ENCODE measurements around the gene OR6B1.
"Not testable (repeated sequence)": the region's sequence is repeated elsewhere in the genome, so short reads cannot be mapped to it uniquely, and the experiment has no call there.

Gene OR6B1

DNA sequence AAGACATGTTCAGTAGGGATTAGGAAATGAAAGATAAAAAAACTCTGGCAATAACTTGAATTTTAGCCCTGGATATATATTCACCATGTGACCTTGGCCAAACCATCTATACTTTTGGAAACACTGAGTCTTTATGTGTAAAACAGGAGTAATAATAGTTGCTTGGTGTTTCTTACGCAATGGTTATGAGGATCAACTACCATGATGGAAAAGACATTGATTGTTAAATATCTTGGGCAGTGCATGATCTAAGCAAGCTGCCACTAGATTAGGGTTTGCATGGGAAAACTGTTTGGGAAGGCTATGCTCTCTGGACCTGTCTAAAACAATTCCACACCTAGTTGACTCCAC, 6.5 kb downstream of the OR6B1 start:
- no peak for DNase-seq

DNA sequence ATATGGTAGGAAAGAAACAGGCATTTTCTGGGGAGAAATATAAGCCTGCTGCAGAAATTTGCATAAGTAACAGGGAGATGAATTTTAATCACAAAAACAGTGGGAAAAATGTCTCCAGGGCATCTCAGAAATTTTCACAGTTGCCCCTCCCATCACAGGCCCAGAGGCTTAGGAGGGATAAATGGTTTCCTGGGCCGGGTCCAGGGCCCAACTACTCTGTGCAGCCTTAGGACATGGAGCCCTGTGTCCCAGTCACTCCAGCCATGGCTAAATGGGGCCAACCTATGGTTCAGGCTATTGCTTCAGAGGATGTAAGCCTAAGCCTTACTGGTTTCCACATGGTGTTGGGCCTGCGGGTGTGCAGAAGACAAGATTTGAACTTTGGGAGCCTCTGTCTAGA, 9.2 kb downstream of the OR6B1 start:
- DNase-seq, result no peak

DNA sequence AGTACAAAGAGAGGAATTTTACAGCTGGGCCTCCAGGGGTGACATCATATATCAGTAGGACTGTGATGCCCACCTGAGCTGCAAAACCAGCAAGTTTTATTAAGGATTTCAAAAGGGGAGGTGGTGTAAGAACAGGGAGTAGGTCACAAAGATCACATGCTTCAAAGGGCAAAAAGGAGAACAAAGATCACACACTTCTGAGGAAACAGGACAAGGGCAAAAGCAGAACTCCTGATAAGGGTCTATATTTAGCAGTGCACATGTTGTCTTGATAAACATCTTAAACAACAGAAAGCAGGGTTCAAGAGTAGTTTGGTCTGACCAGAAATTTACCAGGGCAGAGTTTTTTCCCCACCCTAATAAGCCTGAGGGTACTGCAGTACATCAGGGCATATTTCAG, 9.9 kb downstream of the OR6B1 start:
- not testable (repeated sequence) for DNase-seq

DNA sequence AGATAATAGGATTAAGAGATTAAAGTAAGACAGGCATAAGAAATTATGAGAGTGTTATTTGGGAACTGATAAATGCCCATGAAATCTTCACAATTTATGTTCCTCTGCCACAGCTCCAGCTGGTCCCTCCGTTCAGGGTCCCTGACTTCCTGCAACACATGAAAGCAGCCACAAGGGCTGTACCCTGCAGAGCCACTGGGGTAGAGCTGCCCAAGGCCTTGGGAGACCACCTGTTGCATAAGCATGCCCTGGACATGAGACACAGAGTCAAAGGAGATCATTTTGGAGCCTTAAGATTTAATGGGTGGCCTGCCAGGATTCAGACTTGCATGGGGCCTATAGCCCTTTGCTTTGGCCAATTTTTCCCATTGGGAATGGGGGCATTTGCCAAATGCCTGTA, 10.7 kb downstream of the OR6B1 start:
- not testable (repeated sequence) for DNase-seq

DNA sequence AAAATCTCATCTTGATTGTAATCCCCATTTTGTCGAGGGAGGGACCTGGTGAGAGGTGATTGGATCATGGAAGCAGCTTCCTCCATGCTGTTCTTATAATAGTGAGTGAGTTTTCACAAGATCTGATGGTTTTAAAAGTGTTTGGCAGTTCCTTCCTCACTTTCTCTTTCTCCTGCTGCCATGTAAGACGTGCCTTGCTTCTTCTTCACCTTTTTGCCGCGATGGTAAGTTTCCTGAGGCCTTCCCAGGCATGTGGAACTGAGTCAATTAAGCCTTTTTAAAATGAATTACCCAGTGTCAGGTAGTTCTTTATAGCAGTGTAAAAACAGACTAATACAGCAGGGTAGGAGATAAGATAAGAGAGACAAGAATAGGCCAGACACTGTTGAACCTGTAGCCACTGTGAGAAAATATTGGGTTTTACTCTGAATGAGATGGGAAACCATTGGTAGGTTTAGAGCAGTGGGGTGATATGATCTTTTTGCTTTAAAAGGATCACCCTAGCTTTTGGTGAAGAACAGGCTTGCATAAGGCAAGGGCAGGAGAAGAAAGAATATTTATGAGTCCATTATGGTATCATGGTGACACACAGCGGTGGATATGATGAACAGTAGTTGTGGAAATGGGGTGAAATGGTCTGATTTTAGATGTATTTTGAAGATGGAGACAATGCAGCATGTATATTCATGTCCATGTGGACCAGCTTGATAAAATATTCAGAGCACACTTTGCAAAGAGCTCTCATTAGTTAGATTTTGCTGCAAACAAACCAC, 11.5 kb downstream of the OR6B1 start:
- no peak for DNase-seq

DNA sequence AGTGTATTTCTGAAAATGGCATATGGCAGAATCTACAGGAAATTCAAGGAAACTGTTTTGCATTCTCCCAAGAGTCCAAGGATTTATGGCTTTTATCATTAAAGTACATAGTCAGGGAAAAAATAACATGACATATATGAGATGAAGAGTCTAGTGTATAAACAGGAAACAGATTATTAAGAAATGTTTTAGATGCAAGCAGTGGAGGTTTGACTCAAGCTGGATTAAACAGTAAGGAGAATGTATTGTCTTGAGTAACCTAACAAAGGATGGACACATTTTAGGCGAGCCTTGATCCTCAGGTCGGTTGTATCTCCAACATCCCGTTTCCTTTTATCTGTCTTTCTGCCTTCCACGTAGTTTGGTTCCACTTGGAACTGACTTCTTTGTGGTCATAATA, 17.9 kb downstream of the OR6B1 start:
- no peak for DNase-seq

DNA sequence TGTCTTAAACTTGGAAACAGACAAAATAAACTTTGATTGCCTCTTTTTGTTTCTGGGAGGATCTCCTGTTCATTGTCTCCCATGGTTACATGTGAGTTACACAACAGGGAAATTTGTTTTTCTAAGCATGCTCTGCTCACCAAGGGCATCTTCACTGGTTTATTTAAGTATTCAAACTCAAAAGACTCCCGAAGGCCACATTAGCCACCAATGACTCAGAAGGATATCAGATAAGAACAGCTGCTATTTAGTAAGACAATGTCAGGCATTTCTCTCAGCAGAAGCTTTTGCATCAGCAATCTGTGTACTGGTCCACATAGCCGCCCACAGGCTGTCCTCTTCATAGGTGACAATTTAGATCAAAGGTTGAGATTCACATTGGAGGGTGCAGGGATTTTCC, 19.3 kb downstream of the OR6B1 start:
- DNase-seq, result peak; percentile 87

DNA sequence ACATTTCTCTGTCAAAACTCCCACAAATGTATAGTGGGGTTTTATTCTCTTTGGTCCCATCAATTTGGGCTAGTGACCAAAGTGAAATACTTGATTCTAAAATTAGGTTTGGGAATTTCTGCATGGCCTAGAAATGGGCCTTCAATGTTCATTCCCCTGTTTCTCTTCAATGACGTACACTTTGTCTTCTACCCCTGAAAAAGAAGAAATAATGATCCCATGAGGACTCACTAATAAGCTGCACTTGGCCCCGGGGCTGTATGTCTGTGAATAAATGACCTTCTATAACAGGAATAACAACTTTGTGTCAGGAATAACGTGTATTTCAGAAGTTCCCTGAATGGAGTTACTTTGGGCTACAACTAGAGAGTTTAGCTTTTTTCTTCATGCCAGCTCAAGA, 20.2 kb downstream of the OR6B1 start:
- DNase-seq, result no peak

DNA sequence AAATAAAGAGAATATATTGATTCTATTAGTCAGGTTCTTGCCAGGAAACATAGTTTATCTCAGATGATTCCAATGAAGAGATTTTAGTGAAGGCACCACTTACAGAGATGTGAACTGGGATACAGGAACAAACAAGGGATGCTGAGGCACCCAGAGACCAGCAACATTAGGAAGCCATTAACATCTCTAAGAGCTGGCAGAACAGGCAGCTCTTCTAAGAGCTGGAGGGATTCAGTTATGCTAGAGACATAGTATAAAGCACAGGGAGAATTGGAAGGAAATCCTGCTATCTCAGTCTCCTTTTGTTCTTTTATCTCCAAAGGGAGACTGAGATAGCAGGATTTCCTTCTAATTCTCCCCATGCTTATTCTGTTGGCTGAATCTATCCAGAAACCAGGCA, 22.0 kb downstream of the OR6B1 start:
- DNase-seq, result no peak

DNA sequence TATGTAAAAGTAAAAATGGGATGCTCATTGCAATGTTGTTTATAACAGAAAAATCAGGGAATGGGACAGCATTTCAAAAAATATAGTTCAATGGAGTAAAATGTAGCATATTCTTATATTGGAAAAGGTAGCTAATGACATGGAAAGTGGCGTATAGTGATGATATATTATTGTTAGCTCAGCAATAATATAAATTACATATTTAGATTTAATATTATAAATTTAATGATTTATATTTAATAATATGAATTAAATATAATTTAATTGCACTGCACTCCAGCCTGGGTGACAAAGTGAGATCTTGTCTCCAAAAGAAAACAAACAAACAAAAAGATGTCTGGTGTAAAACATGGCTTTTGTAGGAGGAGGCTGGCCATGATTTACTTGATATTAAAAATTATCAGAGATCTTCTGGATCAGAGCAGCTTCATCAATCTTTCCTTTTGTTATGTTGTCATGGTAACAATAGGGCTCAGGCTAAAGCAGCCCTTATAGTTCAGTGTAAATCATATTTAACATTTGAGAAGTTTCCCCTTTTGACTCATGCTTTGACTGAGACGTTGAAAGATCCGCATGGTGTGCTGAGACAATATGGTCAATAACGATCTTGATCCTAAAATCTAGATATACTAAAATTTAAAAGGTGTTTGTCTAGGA, 23.2 kb downstream of the OR6B1 start:
- DNase-seq, result no peak

DNA sequence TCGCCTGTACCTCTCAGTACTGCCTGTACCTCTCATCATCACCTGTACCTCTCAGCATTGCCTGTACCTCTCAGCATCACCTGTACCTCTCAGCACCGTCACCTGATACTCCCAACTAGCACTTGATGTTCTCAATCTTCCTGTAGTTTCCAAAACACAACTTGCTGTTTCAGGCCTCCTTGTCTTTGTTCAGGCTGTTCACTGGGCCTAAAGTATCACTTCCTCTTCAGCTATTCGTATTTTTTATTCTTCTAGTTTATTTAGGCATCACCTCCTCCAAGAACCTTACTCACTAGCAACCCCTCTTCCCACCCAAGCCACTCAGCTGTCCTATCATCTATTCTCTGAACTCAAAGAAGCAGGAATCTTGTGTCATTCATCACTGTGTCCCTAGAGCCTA, 24.1 kb downstream of the OR6B1 start:
- no peak for DNase-seq

DNA sequence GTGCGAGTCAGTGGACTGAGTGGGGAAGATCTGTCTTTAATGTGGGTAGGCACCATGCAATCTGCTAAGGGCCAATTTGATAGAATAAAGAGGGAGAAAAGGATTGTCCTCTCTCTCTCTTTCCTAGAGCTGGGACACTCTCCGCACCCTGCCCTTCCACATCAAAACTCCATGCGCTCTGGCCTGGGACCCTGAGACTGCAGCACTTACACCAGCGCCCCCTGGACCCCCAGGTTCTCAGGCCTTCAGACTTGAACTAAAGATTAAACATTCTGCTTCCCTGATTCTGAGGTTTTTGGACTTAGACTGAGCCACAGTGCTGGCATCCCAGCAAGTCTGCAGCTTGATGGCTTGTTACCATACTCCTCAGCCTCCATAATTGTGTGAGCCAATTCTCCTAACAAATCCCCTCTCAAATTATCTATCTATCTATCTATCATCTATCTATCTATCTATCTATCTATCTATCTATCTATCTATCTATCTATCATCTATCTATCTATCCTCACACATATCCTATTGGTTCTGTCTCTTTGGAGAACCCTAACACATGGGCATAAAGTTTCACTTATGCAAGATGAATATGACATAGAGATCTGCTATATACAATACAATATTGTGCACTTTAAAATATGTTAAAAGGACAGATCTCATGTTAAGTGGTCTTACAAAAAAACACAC, 26.2 kb downstream of the OR6B1 start:
- DNase-seq, result no peak

DNA sequence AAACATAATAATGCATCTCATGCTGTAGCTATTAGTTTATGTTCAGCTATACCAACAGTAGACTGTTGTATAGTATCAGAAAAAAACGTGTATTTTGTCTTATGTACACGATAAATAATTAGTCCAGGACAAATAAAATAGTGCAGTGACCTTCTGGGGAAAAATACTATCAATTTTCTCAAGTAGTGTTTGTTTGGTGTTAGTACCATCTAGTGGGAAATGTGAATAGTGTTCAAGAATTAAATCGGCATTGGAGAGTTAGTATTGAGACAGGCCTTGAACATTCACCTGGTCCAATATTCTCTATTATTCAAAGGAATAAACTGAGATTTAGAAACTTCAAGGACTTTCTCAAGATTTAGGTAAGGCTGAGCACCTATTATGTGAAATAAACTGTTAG, 26.9 kb downstream of the OR6B1 start:
- DNase-seq, result peak; percentile 11

DNA sequence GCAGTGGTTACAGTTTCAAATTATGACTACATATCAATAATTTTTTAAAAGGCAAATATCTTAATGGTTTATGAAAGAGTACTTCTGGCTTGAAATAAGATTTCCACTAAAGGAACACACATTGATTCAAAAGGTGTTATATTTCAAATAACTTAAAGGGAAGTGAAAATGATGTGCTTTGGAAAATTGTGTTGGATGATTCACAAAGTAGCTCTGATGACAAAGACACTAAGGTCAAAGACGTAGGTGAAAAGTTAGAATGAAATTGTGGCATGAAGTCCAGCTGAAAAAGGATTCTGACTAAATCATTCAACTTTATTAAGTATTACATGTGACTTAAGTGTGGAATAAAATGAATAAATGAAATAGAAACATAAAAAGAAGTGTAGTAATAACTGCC, 27.9 kb downstream of the OR6B1 start:
- no peak for DNase-seq

DNA sequence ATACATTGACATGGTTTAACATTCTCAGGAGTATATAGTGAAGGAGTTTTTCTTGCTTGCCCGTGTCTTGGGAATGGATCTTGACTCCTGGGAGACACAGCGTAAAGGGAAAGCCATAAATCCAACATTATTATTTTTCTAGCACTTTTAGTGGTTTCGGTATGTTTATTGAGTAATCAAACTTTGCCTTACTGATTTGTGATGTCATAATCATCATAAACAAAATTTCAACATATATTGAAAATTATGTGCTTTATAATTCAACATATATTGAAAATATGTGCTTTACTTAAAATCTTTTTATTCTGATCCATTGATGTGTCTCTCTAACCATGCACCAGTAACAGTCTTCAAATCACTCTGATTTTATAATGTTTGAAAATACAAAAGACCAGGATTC, 28.4 kb downstream of the OR6B1 start:
- DNase-seq, result no peak

DNA sequence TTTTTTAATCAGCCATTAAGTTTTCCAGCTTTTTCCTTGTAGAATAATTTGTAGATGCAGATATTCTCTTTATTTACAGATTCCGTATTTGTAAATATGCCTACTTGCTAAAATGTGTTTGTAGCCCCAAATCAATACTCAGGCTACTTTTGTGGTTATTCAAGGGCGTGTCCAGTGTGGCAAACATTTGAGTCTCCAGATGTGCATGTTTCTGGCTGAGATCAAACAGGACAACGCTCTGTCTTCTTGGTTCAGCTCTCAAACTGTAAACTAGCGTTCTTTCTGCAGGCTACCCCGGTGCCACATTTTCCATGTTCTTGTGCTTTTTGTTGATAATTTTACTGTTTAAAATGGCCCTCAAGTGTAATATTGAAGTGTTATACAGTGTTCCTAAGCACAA, 32.4 kb downstream of the OR6B1 start:
- DNase-seq, result no peak

DNA sequence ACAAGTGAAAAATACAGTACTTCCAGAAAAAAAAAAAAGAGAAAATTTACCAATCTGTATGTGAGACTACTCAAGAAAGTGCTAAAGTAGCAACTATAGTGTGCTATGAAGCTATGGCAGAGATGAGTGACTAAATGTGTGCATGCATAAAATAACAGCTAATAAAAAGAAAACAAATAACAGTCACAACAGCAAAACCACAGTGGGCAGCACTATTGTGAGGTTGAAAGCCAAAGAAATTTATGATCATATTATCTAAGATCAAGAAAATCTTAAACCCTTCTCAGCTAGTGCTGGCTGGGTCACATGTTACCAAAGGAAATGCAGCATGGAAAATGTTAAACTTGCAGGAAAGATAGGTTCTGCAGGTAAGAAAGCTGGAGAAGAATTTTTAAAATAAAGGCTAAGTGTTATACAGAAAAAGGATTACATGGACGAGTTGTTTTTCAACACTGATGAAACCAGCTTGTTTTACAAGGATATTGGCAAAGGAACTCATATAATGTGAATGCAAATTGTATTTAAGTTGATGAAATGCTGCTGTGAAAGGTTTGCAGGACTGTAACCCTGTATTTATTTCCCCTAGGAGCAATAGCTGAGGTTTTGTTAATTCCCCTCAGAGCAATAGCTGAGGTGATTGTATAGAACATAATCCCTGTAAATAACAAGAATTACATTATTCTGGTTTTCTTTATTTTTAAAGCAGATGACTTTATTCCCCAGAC, 33.0 kb downstream of the OR6B1 start:
- DNase-seq, result no peak

DNA sequence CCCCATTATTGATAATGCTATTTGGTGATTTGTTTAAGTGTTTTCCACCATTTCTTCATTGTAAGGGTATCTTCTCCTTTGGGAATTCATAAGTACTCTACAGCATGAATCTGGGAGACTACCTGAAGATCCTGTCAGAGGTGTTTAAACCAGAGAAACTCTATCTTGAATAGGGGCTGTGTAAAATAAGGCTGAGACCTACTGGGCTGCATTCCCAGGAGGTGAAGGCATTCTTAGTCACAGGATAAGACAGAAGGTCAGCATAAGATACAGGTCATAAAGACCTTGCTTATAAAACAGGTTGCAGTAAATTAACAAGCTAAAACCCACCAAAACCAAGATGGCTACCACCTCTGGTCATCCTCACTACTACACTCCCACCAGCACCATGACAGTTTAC, 35.3 kb downstream of the OR6B1 start:
- DNase-seq, result no peak

DNA sequence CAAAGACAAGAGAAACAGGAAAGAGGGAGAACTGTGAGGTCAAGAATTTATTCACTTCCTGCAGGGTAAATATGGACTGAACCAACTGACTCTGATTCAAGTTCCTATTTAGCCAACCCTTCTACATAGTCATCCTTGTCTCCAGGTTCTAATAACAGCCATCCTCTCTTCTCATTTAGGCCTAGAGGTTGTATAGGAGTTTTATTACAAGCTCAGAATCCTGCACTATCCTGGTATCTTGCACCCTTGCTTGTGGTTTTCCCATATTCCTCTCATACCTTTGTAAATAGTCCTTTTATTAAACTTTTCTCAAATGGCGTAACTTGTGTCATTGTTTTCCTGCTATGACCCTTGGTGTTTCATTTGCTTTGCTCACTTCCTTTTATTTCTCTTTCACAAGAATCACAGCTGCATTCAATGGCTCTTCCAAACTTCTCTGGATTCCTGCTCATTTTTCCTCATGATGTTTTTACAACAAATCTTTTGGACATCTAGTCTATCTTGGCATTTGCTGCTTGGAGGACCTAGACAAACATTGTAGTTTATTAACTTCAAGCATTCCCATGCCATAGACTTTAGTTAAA, 36.3 kb downstream of the OR6B1 start:
- no peak for DNase-seq

DNA sequence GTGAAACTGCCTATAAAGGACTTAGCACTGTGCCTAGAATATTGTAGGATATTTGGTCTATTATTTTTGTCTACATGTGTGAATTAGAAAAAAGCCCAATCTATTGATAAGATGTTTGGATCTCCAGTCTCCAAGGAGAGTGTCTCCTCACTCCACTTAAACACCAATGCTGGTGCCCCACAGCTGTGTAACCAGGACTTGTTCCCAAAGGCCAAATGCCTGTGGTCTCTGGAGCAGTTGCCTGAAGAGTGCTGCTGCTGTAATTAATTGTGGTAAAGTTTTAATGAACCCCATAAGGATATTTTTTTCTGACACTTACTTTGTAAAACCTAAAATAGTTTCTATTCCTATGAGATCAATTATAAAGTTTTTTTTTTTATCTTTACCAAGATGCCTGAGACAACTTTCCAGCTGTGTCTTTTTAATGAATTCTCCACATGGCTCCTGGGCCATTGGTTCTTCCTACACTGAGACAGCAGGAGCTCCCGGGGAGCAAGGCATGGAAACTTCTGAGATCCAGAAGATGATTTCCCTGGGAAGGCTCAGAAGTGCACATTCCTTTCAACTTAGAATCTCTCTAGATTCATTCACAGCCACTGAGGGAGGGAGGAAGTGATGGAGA, 37.4 kb downstream of the OR6B1 start:
- no peak for DNase-seq

DNA sequence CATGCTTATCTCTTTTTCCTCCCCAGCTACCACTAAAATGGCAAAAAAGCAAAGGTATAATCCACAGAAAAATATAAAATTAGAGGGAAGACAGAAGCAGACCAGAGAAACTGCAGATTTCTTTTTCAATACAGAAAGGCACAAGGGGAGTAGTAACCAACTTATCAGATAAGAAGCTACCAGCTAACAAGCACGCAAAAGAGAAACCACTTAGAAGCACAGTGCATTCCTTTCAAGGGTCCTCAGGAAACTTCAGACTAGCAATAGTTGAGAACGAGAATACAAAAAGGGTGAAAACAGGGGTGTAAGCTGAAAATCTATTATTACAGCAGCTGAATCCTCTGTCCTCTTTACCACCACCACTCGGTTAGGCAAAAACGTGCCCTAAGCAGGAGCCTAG, 38.8 kb downstream of the OR6B1 start:
- DNase-seq, result no peak

DNA sequence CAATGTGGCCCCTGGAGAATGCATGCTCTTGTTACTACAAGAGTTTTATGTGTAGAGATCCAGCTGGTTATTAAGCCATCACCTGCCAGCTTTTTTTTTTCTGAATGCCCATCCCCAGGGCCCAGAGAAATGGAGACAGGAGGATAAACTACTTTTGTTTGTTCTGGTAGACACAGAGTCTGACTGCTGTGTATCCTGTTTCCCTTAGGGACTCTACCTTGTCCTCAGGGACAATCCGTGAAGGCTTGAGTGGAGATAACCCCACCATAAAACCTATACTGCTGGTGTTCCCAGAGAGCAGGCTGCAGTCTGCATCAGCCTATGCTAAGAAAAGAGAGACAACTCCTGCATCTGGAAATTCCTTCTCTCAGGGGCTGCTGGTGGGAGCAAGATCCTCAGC, 48.5 kb downstream of the OR6B1 start, which contains the start of gene OR2A5:
Gene OR2A5 (plus strand): TSS at position 301 of the 400 bp plus-strand sequence. CDS start 1,454 bp downstream, outside the sequence.
- DNase-seq, result no peak

DNA sequence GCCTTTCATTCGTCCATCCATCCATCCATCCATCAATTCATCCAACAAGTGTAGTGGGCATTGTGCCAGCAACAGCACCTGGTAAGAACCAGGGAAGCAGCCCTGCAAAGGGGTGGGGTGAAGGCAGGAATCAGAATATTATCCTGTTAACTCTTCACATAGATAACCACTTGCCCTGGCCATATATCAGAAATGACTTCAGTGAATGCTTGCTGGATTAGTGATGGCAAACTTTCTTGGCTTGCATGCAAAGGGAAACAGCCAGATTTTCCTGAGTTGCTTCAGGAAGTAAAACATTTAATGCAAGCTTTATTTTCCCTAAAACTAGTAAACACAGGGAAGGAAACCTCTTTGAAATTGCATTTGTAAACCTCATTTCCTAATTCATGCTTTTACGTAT, 49.4 kb downstream of the OR6B1 start:
- DNase-seq, result no peak
